Activated naive CD8-positive, alpha-beta T cell treated with anti-CD3 and anti-CD28 coated beads, Interleukin-2, amount 50 U/mL, for 16 hours (primary cell): ENCODE data around the gene PDE5A.

Source experiments
- DNase-seq: peaks from one replicate; pipeline ENCODE4 v3.0.0-alpha.2; 2020; ENCODE audit warnings: low read depth, low spot score

Gene PDE5A

DNA sequence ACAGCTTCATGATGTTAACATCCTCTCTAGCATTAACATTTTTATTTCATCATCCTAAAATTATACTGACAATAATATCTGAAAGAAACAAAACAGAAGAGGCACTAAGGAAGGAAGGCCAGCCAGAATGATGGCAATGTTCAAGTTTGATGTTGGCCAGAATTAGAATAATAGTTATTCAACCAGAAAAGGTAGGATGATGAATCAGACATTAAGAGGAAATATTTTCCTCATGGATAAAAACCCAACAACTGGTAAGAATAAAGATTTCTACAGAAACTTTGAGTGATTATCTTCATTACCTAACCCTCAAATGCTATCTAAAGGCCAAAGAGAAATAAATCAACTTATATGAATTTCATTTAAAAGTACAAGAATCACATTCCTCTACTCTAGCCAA, 105.2 kb downstream of the PDE5A start:
- DNase-seq = no peak

DNA sequence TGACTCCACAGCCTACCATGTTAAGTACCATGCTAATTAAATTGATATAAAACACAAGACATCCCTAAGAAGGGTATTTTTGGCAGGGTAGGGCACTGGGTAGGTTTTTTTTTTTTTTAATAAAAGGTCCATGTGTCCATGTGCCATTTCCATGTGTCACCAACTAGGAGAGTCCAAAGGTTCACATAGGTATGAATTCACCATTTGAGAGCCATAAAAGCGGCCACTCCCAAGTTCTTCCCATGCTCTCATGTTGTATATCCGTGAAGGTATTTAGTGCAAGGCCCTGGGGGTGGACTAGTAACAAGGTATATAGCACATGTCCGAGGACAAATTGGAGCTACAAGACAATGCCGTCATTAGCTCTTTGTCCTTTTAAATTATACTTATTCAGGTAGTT, 107.3 kb downstream of the PDE5A start:
- DNase-seq = no peak

DNA sequence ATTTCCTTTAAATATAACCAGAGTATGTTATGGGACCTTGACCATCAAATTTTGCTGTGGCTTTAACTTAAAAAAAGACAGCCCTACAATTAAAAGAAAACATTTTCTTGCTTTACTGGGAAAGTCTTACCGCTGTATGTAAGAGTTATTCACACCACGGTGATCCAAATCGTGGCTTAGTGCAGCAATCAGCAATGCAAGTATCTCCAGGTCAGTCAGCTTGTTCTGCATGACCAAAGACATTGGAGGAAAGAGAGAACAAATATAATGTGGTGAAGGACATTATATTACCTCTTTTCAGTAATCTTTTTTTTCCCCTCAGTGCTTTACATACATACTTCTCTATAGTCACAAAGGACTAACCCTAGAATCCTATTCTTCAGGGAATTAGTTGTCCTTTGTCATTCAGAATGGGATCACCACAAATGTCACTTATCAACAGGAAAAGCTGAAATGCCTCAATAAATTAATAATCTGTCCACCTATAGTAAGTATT, 109.6 kb downstream of the PDE5A start:
- DNase-seq = no peak

DNA sequence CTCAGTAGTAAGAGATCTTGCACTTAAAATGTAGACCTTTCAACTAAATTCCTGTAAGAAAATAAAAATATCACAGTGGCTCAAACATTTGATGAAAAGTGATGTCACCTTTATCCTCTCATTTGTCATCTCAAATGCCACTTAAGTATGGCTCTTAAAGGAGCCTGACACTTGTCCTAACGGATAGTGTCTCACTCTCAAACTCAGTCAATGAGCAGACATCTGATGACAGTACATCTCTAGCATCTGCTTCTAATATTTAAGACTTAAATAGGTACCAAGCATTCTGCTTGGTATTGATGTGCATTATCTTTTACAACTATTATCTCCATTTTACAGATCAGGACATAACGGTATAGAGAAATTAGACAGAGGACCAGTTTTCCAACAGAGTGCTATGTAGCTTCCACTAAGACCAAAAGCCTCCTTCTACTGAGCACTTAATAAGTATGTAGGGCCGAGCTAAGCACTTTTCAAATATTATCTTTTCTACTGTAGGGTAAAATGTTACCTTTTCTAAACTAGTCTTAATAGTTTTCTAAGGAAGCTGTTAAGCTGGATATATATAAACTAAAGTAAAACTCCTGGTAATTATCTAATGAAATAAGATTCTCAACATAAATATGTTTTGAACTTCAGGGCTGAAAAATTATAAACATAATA, 110.2 kb downstream of the PDE5A start:
- no peak for DNase-seq

DNA sequence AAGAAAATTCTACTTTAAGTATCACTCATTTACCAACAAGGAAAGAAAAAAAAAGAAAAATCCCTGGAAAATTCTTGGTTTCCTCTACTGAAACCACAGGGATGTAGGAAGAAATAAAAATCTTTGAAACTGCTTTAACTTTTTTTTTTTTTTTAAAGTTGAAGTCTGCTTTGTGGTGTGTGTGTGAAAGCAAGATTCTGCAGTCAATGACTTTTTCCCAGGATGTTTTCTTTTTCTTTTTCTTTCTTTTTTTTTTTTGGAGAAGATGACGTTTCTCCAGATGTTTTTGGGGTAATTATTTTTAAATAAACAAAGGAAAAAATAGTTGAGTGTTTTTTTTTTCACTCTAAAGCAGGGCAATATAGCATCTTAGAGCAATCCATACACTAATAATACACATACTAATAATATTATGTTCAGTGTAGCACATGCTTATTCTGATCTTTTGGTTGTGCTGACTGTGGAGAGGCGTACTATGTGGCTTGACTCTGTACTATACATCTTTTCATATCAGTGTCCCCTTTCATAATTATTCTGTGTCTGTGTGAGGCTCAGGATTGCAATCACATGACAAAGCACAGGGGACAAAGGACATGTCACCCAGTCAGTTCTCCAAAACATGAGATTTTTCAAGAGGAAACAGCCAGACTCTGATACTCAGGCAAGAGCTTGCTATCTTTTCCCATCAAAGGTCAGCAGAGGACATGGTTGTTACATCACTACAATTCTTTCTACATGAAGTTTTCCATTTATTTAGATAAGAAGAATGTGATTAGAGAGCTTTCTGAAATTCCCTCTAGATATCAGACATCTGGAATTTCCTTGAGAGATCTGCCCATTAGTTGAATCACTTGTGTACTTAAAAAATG, 111.0 kb downstream of the PDE5A start:
- DNase-seq = no peak

DNA sequence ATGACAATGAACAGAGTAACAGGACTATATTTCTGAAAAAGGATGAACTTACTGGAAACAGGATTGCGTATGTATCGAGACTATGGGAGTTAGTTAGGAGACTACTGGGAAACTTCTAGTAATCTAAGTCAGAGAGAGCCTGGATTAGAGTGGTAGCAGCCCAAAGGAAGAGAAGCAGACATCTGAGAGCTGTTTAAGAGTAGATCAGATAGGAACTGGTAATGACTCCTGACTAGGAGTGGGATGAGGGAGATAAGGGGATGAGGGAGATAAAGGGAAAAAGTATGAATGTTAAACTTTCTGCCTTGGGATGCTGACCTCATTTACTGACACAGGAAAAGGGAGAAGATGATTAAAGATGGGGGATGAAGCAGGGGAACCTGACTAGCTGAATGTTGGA, 116.2 kb downstream of the PDE5A start:
- no peak for DNase-seq

DNA sequence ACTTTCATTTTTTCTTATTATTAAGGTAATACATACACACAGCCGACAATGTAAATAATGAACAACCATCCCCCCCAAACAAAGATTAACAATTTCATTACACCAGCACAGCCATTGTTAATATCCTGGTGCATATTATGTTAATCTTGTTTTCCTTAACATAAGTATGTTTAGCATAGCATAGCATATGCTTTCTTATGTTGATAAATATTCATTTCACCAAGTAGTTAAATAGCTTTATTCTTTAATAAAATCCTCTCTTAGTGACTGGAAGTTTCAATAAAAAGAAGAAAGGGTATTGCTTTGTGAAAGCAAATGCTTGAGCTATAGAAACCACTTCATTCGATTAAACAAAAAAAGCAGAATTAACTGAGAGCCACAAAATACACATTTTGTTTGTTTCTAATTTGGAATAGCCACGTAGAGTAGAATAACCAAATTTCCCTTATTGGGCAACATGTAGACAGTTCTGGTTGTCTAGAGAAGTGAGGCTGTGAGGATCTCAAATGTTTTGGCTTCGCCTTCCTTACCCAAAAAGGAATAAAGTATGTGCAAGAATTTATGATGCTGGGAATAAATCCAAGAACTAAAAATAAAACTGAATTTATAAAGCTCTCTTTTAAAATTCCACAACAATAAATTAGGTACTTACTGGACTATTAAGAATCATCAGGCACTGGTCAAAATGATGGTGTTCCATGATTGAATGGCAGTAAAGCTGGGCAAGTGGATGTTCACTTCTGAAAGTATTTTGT, 118.0 kb downstream of the PDE5A start:
- DNase-seq = no peak

DNA sequence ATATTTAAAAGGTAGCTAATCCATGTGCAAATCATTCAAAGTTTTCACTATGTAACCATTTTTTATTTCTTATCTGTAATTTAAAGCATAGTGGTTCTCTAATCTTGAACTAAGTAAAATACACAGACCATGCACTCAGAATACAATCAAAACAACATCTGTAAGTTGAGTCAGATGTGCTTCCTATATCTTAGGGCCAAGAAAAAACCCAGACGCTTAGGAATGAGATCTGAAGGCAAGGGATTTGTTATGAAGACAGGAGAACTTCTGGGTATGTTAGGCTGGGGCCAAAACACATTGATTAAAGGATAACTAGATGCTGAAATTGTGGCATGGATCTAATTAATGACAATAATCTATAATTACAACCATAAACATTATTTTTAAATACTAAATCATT, 120.3 kb downstream of the PDE5A start:
- no peak for DNase-seq

DNA sequence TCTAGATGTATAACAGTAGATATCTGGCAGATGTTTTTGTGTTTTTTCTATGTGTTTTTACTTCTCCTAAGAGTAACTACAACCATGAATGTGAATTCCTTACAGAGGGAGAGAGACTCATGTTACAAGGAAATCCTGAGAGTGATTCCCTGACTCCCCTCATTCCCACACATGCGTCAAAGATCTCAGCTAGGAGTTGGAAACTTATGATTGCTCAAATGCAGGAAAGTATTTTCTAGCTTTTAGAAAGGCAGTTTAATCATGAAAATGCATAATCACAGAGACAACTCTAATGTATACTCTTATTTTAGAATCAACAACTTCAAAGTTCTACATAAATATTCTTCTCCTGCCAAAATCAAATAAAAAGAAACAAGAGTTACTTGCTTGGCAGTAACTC, 121.8 kb downstream of the PDE5A start:
- no peak for DNase-seq

DNA sequence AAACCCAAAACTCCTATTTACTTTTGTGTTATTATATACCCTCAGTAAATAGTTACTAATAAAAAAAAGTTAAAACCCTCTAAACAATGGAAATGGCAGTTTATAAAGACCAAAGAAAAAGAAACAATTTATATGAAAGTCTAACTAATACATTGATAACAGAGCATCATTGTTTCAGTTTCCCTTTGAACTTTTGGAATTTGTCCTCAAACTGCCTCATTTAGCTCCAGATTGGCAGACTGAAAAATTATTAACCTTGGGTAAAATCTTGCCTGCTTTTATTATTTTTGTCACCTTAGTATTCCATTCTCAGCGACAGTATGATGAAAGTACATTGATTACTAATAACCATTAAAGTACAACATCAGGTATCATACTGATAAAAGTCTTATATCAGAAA, 124.0 kb downstream of the PDE5A start:
- no peak for DNase-seq

DNA sequence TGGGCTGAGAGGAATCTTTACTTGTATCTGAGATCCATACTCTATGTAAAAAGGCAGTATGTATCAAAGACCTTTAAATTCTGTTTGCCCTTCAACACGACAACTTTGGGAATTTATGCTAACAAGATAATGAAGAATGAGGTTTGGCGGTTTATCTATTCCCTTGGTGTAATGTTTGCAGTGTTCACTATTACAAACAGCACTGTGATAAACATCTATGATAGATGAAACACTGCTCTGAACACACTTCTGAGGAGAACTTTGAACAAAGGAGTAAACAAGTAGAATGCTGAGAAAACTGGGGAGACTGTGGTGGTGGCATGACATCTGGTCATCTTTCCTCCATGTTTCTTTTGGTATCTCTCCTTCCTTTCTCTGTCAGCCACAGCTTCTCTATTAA, 126.9 kb downstream of the PDE5A start:
- DNase-seq = no peak

DNA sequence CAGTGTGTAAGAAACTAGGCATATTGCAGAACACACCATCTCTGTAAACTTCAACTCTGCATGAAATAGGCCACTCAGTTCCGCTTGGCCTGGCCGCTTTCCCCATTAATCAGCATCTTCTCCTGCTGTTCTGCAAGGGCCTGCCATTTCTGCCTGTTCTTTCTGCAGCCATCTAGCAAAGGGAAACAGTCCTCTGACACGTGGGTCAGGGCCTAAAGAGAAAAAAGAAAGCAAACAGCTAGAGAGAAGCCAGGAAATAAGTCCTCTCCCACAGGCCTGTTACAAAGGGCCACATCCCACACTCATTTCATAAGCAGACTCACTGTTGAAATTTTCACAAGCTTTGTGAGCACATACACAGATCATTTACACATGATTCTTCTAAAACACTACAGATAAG, 130.1 kb downstream of the PDE5A start:
- DNase-seq = no peak

DNA sequence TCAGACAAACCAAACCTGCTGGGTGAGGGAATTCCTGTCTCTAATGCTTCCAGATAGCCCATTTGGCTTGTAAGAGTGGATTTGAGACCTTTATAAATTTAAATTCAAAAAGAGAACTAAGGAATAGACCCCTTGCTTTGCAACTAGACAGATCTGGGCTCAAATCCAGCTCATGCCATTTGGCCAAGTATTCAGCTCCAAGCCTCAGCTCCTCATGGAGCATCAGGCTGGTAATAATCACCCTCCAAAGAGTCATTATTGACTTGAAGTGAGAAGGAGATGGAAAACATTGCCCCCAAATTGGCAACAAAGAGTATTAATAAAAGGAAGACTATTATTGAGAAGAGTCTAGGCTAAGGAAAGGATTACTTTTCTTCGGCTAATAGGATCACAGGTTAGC, 134.7 kb downstream of the PDE5A start:
- no peak for DNase-seq

DNA sequence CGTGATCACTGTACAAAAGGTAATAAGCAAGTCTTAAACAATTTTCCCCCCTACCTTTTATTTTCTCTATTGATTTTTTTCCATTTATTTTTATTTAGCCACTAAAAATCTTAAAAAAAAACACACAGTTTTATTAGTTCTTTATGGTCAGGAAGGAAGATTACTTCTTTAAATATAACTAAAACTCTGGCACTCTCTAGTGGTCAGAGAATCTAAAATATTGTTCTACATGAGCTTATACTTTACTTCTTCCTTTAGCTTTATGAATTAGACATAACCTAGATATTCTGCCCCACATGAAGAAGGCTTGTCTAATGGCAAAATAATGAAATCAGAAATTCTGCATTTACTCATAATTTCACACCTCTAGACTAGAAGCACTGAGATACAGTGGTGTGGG, 135.2 kb downstream of the PDE5A start:
- no peak for DNase-seq

DNA sequence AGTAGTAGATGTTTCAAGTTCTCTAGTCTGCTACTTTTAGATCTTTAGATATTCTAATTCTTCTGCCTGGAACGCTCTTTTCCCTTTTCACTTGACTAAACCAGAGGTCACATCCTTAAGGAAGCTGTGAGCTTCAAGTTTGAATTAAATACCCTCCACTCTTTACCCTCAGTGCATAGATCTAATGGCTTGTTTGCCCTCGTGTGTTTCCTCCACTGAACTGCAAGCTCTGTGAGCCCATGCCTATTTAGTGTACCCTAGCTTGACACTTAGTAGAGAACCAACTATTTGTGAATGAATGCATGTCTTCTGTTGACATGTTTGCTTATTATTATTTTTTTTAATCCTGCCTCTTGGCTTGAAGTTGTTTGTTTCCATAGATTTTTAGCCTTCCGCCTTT, 138.3 kb downstream of the PDE5A start:
- no peak for DNase-seq

DNA sequence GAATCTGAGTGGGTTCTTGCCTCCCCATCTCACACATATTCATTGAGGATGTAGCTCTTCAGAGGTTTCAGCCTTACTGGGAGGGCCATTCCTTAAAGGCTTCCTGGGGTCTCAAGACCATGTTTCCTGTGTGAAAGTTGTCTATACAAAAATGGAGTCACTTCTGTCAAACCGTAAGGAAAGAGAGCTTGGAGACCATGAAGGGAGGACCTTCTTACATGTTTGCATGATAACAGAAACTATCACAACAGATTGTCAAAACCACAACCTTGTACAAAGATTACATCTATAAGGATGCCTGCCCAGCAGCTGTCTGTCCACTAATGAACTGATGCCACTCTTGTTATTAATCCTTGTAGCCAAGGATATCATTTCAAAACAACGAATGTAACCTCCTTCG, 139.3 kb downstream of the PDE5A start:
- no peak for DNase-seq

DNA sequence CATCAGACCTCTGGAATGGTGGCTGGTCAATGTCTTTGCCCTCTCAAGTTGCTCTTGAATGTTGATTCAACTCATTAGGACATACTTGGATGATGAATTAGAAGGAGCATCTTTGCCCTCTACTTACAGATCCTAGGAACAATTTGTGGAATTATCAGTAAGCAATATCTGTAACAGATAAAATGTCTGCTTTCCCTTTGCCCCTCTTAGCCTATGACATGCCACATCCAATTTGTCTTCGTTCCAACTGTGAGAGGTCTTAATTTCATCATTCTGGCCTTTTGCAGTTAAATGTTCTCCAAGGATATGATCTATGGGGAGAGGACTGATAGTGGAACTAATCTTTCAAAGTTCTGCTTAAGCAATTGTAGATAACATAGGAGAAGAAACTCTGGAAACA, 148.3 kb downstream of the PDE5A start:
- no peak for DNase-seq

DNA sequence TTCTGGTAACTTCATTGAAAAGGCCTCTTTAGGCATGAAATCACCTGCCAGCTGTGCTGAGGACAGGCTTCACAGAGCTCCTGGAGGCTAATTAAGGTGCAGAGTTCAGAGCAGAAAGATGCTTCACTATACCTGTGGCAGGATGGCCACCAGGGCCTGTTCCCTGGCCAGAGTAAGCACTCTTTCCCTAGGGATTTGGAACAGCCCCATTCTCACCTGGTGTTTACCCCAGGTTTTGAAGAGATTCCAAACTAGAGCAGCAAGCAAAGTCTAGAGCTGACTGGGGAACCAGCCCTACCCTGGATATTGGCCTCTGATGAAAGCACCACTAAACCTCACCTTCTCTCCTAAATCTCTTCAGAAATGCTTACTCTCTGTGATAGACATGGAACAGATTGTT, 148.8 kb downstream of the PDE5A start:
- no peak for DNase-seq

DNA sequence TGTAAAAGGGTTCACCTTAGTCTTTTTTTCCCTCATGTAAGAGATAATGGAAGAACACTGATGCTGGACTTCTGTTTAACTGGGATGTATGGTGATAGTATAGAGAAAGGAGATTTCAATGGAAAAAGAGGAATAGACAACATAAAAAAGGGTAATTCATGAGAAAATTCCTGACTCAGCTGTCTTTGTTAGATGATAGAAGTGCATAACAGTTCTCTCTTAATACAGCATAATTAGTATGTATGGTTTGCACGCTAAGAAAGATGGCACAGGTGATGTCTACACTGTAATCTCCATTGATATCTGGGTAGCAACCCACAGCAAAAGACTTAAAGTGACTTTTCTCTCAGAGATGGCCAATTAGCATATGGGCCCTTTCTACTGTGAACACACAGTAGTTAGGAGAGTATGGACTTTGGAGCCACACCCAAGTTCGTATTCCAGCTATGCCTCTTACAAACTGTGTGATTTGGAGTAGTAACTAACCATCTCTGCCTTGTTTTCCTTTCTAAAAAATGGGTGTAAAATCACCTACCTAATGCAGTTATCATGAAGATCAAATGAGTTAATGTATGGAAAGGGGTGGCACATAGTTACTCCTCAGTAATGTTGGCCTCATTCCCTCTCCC, 149.3 kb downstream of the PDE5A start:
- DNase-seq = no peak

DNA sequence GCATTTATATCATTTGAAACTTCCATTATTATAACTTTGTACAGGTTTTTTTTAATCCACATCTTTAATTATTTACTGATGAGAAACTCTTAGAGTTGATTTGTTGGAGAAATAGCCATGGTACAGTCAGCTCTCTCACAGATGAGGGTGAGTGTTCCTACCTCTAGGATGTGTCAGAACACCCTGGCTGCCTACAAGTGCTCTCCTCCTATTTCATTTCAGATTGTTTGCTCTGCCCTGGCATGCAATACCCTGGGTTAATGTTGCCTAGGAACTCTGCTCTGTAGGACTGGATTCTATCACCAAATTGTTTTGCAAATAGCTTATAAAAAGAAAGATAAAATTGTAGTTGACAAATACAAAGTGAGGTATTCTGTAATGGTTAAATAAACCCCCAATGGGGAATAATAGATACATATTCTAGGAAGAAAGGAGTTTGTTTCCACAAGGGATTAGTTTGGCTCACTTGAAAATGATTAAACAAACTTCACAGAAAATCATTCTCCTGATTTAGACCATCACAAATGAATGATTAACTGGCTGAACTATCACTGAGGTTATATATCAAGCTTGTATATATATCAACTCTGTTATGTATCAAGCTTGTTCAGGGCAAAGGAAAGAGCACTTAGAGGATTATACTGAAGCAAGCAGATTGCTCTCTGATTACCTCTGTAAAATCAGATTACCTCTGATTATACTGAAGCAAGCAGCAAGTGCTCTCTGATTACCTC, 150.0 kb downstream of the PDE5A start:
- DNase-seq = no peak

DNA sequence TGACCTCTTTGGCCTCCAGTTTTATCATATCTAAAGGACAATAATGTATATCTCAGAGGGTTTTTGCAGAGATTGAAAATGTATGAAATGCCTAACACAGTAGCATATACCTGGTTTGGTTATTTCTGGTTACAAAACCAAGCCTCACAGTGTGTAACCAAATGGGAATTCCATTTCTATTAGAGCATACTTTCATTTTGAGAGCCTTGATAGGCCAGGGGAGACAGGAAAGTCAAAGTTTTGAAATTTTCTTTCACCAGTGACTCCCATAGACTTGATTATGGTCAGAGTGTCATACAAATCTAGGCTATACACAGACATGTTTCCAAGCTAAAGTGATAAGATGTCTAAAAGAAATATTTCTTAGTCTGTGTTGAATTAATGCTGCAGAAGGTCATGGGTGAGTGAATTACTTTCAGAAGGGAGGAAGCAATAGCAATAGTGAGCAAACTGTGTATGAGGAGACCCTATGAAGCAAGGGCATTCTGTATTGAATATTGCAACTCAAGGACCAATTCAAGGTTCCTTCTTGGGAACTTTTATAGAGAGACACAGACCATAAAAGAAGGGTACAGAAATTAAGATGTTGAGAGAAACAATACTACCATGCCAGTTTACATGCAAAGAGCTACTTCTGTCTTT, 151.1 kb downstream of the PDE5A start:
- DNase-seq = no peak
